Loucy (cell line): ENCODE measurements around the gene MDN1.

Experiments
- CTCF ChIP-seq: fragments of 200-600 bp; sonication (generic); conservative IDR thresholded peaks from 2 replicates; pipeline ENCODE4 v1.5.1; 2014; ENCODE audit warnings: mild to moderate bottlenecking, antibody characterized with exemption, low read length
- EZH2phosphoT487 ChIP-seq: fragments of 200-600 bp; IDR thresholded peaks from 2 replicates; pipeline ENCODE4 v1.6.1; 2018; ENCODE audit warnings: antibody characterized with exemption, mild to moderate bottlenecking, moderate library complexity, borderline replicate concordance

- TF ChIP-seq CTCF = no peak
- TF ChIP-seq EZH2phosphoT487 = no peak
These were observed 6.5 kb upstream of the MDN1 start for GRCh38 chr6:89826029-89826528.
